ENCODE measurements around the gene GGA2. TPM values are rescaled to one million over a fixed set of nuclear protein-coding genes. Genes with fewer than 3 reads are reported as not detected.

The GGA2 gene
- total RNA-seq, 1 experiment from 2014 or later = 92.7 TPM

GRCh38 chr16:23519282-23519681 is 9.0 kb upstream of the GGA2 start:
- H3K4me3 Mint-ChIP-seq (ENCODE audit: unreplicated experiment) = no peak overlapping the region
- BruUV-seq (replicated peaks) = no TSS peak
- H3K9me3 ChIP-seq = no peaks in the 10 kb centered on the region
- TF ChIP-seq CTCF (IDR thresholded peaks at IDR 0.05; ENCODE audit: insufficient read depth in 1 of 2, low read depth in 1 of 2, low read length in 1 of 2, severe bottlenecking in 1 of 2, unreplicated experiment in 1 of 2) = no peak
- H3K4me1 Mint-ChIP-seq (ENCODE audit: low read depth, unreplicated experiment) = no peaks in the 10 kb centered on the region
- ChIA-PET POLR2A (no interaction called here), CTCF (no interaction called here)
- H3K9me3 Mint-ChIP-seq (ENCODE audit: unreplicated experiment) = no peaks in the 10 kb centered on the region
- peaks cover 1% of the 10 kb centered on the region; the same call in 1 of the 2 replicates for H3K36me3 ChIP-seq (ENCODE audit: control insufficient read depth, insufficient read depth, low read length)
- peaks cover 48% of the 10 kb centered on the region for H3K36me3 Mint-ChIP-seq (ENCODE audit: insufficient read depth, unreplicated experiment)
- H3K4me1 ChIP-seq = no peaks in the 10 kb centered on the region
- intact Hi-C loops (cut with micrococcal nuclease; ENCODE audit: unreplicated experiment) = no loop called here
- no peak overlapping the region for H3K27ac Mint-ChIP-seq (ENCODE audit: unreplicated experiment)
- no peaks in the 10 kb centered on the region for H3K27me3 ChIP-seq (replicated peaks; ENCODE audit: control insufficient read depth, insufficient read depth, low read length)
- no peaks in the 10 kb centered on the region for H3K27me3 Mint-ChIP-seq (ENCODE audit: insufficient read depth, unreplicated experiment)
- H3K4me3 ChIP-seq (ENCODE audit: low read depth, low read length) = no peak overlapping the region
- no peak for DNase-seq

DNA sequence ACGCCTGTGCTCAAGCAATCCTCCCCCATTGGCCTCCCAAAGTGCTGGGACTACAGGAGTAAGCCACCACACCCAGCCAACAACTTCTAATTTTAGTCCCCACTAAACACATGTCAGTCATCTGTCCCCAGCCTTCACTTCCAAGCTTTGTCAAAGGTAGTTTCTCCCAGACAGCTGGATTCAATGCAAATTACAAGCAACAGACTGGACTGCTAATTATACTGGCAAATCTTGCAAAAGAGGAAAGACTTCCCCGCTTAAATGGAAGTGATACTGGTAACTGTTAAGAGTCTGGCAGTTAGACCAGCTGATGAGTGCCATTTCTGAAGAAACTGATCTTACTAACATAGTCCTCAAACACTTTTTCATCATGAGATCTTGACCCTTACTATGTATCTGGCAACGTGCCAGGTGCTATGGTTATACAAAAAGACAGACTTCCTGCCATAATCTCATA is 8.2 kb upstream of the GGA2 start:
- Mint-ChIP-seq H3K9me3 (ENCODE audit: unreplicated experiment) (no peaks in the 10 kb centered on the region), H3K4me3 (ENCODE audit: unreplicated experiment) (no peak overlapping the region), H3K4me1 (ENCODE audit: low read depth, unreplicated experiment) (no peaks in the 10 kb centered on the region), H3K27ac (ENCODE audit: unreplicated experiment) (no peak overlapping the region), H3K27me3 (ENCODE audit: insufficient read depth, unreplicated experiment) (no peaks in the 10 kb centered on the region), H3K36me3 (ENCODE audit: insufficient read depth, unreplicated experiment) (peaks cover 45% of the 10 kb centered on the region)
- H3K4me3 ChIP-seq (ENCODE audit: low read depth, low read length) = no peak overlapping the region
- no TSS peak for BruUV-seq (replicated peaks)
- DNase-seq = no peak
- TF ChIP-seq CTCF (IDR thresholded peaks at IDR 0.05; ENCODE audit: insufficient read depth in 1 of 2, low read depth in 1 of 2, low read length in 1 of 2, severe bottlenecking in 1 of 2, unreplicated experiment in 1 of 2) = no peak
- intact Hi-C loops (cut with micrococcal nuclease; ENCODE audit: unreplicated experiment) = no loop called here
- no peaks in the 10 kb centered on the region for H3K4me1 ChIP-seq
- no peaks in the 10 kb centered on the region for H3K9me3 ChIP-seq
- ChIA-PET POLR2A (no interaction called here), CTCF (no interaction called here)
- no peaks in the 10 kb centered on the region for H3K27me3 ChIP-seq (replicated peaks; ENCODE audit: control insufficient read depth, insufficient read depth, low read length)
- peaks cover 1% of the 10 kb centered on the region; the same call in 1 of the 2 replicates for H3K36me3 ChIP-seq (ENCODE audit: control insufficient read depth, insufficient read depth, low read length)

- H3K4me3 ChIP-seq (ENCODE audit: low read depth, low read length) = no peak overlapping the region
- no peaks in the 10 kb centered on the region for H3K4me1 ChIP-seq
- no TSS peak for BruUV-seq (replicated peaks)
- Mint-ChIP-seq H3K27me3 (ENCODE audit: insufficient read depth, unreplicated experiment) (no peaks in the 10 kb centered on the region), H3K36me3 (ENCODE audit: insufficient read depth, unreplicated experiment) (peaks cover 28% of the 10 kb centered on the region), H3K9me3 (ENCODE audit: unreplicated experiment) (no peaks in the 10 kb centered on the region), H3K27ac (ENCODE audit: unreplicated experiment) (peak overlapping the region; percentile 64), H3K4me3 (ENCODE audit: unreplicated experiment) (no peak overlapping the region), H3K4me1 (ENCODE audit: low read depth, unreplicated experiment) (peaks cover 7% of the 10 kb centered on the region)
- no peaks in the 10 kb centered on the region for H3K27me3 ChIP-seq (replicated peaks; ENCODE audit: control insufficient read depth, insufficient read depth, low read length)
- H3K9me3 ChIP-seq = no peaks in the 10 kb centered on the region
- peaks cover under 1% of the 10 kb centered on the region; the same call in 1 of the 2 replicates for H3K36me3 ChIP-seq (ENCODE audit: control insufficient read depth, insufficient read depth, low read length)
- intact Hi-C loops (cut with micrococcal nuclease; ENCODE audit: unreplicated experiment) = no loop called here
- ChIA-PET POLR2A (no interaction called here), CTCF (no interaction called here)
- no peak for TF ChIP-seq CTCF (IDR thresholded peaks at IDR 0.05; ENCODE audit: insufficient read depth in 1 of 2, low read depth in 1 of 2, low read length in 1 of 2, severe bottlenecking in 1 of 2, unreplicated experiment in 1 of 2)
- DNase-seq = no peak
These were observed 6.3 kb upstream of the GGA2 start for GRCh38 chr16:23516366-23517137.
